SJCRH30 (cell line): Measurements from ENCODE around the gene SLC25A51. TPM values are rescaled to one million over a fixed set of nuclear protein-coding genes. Genes with fewer than 3 reads are reported as not detected.

Experiments used
- DNase-seq, 2 experiments: peaks; one replicate each; pipeline ENCODE4 v3.0.0-alpha.2; 2015 to 2020
- H3K27ac ChIP-seq: fragments of 250-450 bp; sonication (Bioruptor Pico); 2 replicates; pipeline ENCODE4 v1.5.1; 2020; ENCODE audit warnings: mild to moderate bottlenecking, moderate library complexity
- H3K27me3 ChIP-seq: fragments of 250-450 bp; sonication (Bioruptor Pico); 2 replicates; pipeline ENCODE4 v1.5.1; 2020; ENCODE audit warnings: mild to moderate bottlenecking, moderate library complexity
- H3K36me3 ChIP-seq: fragments of 250-450 bp; sonication (Bioruptor Pico); 2 replicates; pipeline ENCODE4 v1.5.1; 2020; ENCODE audit warnings: mild to moderate bottlenecking, moderate library complexity
- H3K4me1 ChIP-seq: fragments of 250-450 bp; sonication (Bioruptor Pico); 2 replicates; pipeline ENCODE4 v1.5.1; 2020; ENCODE audit warnings: mild to moderate bottlenecking, moderate library complexity
- H3K4me3 ChIP-seq: fragments of 250-450 bp; sonication (Bioruptor Pico); 2 replicates; pipeline ENCODE4 v1.5.1; 2020; ENCODE audit warnings: mild to moderate bottlenecking, moderate library complexity
- H3K9me3 ChIP-seq: fragments of 250-450 bp; sonication (Bioruptor Pico); replicated peaks from 2 replicates; pipeline ENCODE4 v1.5.1; 2020; ENCODE audit warnings: mild to moderate bottlenecking, moderate library complexity
- total RNA-seq: library from RNA; depleted of rRNA; stranded (reverse); fragments of >200 nt; shearing (Covaris generic); gene quantifications from 2 replicates; pipeline ENCODE4 v1.2.3, GENCODE V29; 2014

SLC25A51 gene
- total RNA-seq, 1 experiment from 2014 or later: 33.8 TPM

DNA sequence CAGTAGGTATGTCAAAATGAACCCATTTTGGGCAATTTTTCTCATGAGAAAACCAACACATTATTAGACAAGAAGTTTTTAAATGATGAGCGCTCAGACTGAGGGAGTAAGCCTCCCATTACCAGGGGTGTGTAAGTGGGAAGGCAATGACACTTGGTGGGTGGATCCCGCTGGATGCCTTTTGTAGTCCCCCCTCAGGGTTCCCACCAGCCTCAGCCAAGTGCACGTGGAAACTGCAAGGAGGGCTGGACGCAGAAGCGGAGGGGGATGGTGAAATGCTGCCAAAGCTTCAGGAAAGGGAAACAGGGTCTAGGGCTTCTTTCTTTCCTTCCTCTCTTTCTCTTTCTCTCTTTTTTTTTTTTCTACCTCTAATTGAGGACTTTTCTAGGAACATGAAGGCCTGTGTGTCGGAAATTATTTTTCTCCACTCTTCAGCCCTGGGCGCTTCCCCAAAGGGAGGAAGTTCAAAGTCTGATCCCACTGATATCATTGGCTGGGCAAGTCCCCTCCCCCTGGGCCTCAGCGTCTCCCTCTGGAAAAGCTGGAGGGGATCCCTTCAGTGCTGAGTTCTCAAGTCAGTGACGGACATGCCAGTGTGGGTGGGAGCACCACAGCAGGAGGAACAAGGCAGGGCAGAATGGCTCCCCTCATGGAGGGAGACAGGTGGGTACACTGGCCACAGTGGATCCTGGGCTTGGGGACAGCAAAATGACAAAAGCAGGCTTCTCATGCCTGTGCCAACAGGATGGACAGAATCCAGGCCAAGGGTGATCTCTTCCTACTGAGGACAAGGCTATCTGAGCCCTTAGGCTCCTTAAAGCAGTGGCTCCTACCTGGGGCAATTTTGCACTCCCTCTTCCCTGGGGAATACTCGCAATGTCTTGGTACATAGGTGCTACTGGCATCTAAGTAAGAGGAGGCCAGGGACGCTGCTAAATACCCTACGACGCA, 23.9 kb upstream of the SLC25A51 start:
- no peak for DNase-seq
- no peaks in the 10 kb centered on the region for H3K4me1 ChIP-seq
- no peak overlapping the region for H3K4me3 ChIP-seq
- peaks cover 2% of the 10 kb centered on the region; the same call in 1 of the 2 replicates for H3K36me3 ChIP-seq
- no peak overlapping the region for H3K27ac ChIP-seq
- H3K27me3 ChIP-seq: no peaks in the 10 kb centered on the region
- no peaks in the 10 kb centered on the region for H3K9me3 ChIP-seq

- H3K9me3 ChIP-seq: no peaks in the 10 kb centered on the region
- H3K27me3 ChIP-seq: no peaks in the 10 kb centered on the region
- H3K36me3 ChIP-seq: peaks cover 2% of the 10 kb centered on the region; the same call in 1 of the 2 replicates
- H3K4me3 ChIP-seq: no peak overlapping the region
- no peaks in the 10 kb centered on the region for H3K4me1 ChIP-seq
- no peak for DNase-seq
- no peak overlapping the region for H3K27ac ChIP-seq
Observed at GRCh38 chr9:37927132-37927531, 23.2 kb upstream of the SLC25A51 start.

DNA sequence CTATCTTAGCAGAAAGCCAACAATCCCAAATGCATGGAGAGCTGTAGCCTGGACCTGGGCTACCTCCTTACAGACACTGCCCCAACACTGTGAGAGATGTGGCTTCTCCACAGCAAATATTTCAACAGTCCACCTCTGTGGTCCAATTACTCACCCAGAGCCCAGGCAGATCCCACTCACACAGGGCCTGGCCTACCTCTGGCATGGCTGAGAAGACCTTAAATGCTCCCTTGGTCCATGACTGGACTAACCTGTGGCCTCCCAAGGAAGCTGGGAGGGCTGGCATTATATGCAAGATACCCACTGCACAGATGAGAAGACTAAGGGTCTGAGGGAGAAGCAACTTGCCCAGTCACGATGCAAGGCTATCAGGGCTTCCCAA, 22.8 kb upstream of the SLC25A51 start:
- Histone ChIP-seq H3K4me1 (no peaks in the 10 kb centered on the region), H3K36me3 (peaks cover 2% of the 10 kb centered on the region; the same call in 1 of the 2 replicates), H3K27ac (no peak overlapping the region), H3K27me3 (no peaks in the 10 kb centered on the region), H3K9me3 (no peaks in the 10 kb centered on the region), H3K4me3 (no peak overlapping the region)
- DNase-seq: no peak

- DNase-seq: no peak
- H3K27me3 ChIP-seq: no peaks in the 10 kb centered on the region
- no peak overlapping the region for H3K27ac ChIP-seq
- H3K36me3 ChIP-seq: peaks cover under 1% of the 10 kb centered on the region; the same call in 1 of the 2 replicates
- no peak overlapping the region for H3K4me3 ChIP-seq
- H3K4me1 ChIP-seq: no peaks in the 10 kb centered on the region
- no peaks in the 10 kb centered on the region for H3K9me3 ChIP-seq
Observed at GRCh38 chr9:37925786-37926736, 22.1 kb upstream of the SLC25A51 start.

DNA sequence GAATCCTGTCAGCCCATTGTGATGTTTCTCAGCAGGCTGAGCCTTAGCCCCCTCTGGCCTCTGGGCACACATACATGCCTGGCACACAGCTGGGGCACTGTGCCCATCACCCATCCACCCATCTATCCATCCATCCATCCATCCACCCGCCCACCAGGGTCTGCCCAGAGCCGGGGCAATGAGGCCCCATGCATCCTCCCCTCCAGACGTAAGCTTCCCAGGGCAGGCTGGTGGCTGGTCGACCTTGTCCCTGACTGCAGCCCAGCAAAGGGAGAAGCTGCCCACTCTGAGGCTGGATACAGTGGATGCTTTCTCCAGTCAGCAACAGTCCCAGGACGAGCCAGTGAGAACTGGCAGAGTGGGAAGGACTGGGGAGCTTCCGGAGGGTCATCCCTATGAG, 21.1 kb upstream of the SLC25A51 start:
- no peaks in the 10 kb centered on the region for H3K4me1 ChIP-seq
- H3K27ac ChIP-seq: no peak overlapping the region
- DNase-seq: no peak
- no peaks in the 10 kb centered on the region; the same call in 1 of the 2 replicates for H3K36me3 ChIP-seq
- H3K9me3 ChIP-seq: no peaks in the 10 kb centered on the region
- no peaks in the 10 kb centered on the region for H3K27me3 ChIP-seq
- H3K4me3 ChIP-seq: no peak overlapping the region

DNA sequence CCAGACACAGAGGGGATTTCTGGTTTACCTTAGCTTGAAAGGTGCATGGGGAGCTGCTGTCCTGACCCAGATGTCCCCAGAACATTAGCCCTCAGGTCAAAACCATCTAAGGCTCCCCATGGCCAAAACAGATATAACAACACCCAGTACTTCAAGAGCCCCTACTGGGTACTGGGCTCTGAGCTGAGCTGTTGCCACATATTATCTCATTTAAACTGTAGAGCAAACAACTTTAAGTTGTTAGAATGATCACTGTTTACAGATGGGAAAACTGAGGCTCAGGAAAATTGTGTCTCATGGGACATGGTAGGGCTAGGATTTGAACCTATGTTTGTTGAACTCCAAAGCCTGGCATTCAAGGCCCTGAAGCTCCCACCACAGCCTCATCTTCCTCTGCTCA, 20.6 kb upstream of the SLC25A51 start:
- DNase-seq: no peak
- Histone ChIP-seq H3K27me3 (no peaks in the 10 kb centered on the region), H3K9me3 (no peaks in the 10 kb centered on the region), H3K4me1 (no peaks in the 10 kb centered on the region), H3K4me3 (no peak overlapping the region), H3K27ac (no peak overlapping the region), H3K36me3 (no peaks in the 10 kb centered on the region; the same call in 1 of the 2 replicates)

DNA sequence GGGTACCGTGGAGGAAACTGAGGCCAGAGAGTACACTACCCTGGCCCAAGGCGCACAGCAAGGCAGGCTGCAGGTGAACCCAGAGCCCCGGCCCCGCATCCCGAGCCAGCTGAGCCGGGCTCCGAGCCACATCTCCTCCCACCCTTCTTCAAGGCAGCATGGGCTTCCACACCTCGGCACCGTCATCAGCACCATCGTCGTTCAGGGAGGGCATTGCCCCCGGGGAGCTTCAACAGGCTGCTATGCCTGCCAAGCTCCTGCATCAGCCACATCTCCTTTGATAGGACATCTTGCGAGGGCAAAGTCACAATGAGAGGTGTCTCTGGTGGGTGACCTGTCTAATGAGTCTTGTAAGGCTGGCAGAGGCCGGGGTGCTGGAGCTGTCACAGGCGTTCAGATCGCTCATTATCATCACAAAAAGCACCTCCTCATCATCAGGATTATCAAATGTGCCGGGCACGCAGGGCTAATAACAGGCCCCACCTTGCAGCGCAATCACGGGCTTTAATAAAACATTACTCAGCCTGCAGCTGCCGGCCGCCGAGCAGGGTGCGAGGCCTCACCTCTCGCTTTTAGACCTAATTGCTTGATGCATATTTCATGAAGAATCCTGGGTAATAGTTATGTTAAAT, 20.0 kb upstream of the SLC25A51 start:
- Histone ChIP-seq H3K4me1 (no peaks in the 10 kb centered on the region), H3K4me3 (no peak overlapping the region)
- DNase-seq: no peak

GRCh38 chr9:37923118-37923795, 19.3 kb upstream of the SLC25A51 start:
- no peaks in the 10 kb centered on the region for H3K27me3 ChIP-seq
- no peaks in the 10 kb centered on the region for H3K9me3 ChIP-seq
- H3K4me3 ChIP-seq: no peak overlapping the region
- H3K36me3 ChIP-seq: no peaks in the 10 kb centered on the region; the same call in 1 of the 2 replicates
- no peak for DNase-seq
- no peak overlapping the region for H3K27ac ChIP-seq
- no peaks in the 10 kb centered on the region for H3K4me1 ChIP-seq

More for the DNA sequence above, 20.0 kb upstream of the SLC25A51 start:
- no peaks in the 10 kb centered on the region for H3K27me3 ChIP-seq
- no peak overlapping the region for H3K27ac ChIP-seq
- no peaks in the 10 kb centered on the region; the same call in 1 of the 2 replicates for H3K36me3 ChIP-seq
- no peaks in the 10 kb centered on the region for H3K9me3 ChIP-seq

- DNase-seq: no peak
- no peaks in the 10 kb centered on the region for H3K27me3 ChIP-seq
- no peaks in the 10 kb centered on the region for H3K4me1 ChIP-seq
- H3K36me3 ChIP-seq: no peaks in the 10 kb centered on the region; the same call in 1 of the 2 replicates
- no peak overlapping the region for H3K4me3 ChIP-seq
- H3K27ac ChIP-seq: no peak overlapping the region
- H3K9me3 ChIP-seq: no peaks in the 10 kb centered on the region
Observed at GRCh38 chr9:37922363-37923117, 18.6 kb upstream of the SLC25A51 start.

- H3K36me3 ChIP-seq: no peaks in the 10 kb centered on the region
- no peaks in the 10 kb centered on the region for H3K27me3 ChIP-seq
- no peak overlapping the region for H3K4me3 ChIP-seq
- no peaks in the 10 kb centered on the region for H3K4me1 ChIP-seq
- no peak overlapping the region for H3K27ac ChIP-seq
- DNase-seq: no peak
- H3K9me3 ChIP-seq: no peaks in the 10 kb centered on the region
Observed at GRCh38 chr9:37921546-37922300, 17.8 kb upstream of the SLC25A51 start.

- Histone ChIP-seq H3K27me3 (no peaks in the 10 kb centered on the region), H3K9me3 (no peaks in the 10 kb centered on the region), H3K36me3 (no peaks in the 10 kb centered on the region), H3K27ac (no peak overlapping the region), H3K4me3 (no peak overlapping the region), H3K4me1 (no peaks in the 10 kb centered on the region)
- no peak for DNase-seq
Observed at GRCh38 chr9:37921168-37921510, 17.2 kb upstream of the SLC25A51 start.

GRCh38 chr9:37920471-37921167, 16.7 kb upstream of the SLC25A51 start:
- Histone ChIP-seq H3K27me3 (no peaks in the 10 kb centered on the region), H3K36me3 (no peaks in the 10 kb centered on the region), H3K4me3 (no peak overlapping the region), H3K27ac (no peak overlapping the region), H3K9me3 (no peaks in the 10 kb centered on the region), H3K4me1 (no peaks in the 10 kb centered on the region)
- DNase-seq: peak in 1 of 2 experiments; percentile 32
